ENCODE results near the gene GID8. TPM values are rescaled to one million over a fixed set of nuclear protein-coding genes. Genes with fewer than 3 reads are reported as not detected.

The GID8 gene
- total RNA-seq, 1 donor from 2014 or later = 45.0 TPM

DNA sequence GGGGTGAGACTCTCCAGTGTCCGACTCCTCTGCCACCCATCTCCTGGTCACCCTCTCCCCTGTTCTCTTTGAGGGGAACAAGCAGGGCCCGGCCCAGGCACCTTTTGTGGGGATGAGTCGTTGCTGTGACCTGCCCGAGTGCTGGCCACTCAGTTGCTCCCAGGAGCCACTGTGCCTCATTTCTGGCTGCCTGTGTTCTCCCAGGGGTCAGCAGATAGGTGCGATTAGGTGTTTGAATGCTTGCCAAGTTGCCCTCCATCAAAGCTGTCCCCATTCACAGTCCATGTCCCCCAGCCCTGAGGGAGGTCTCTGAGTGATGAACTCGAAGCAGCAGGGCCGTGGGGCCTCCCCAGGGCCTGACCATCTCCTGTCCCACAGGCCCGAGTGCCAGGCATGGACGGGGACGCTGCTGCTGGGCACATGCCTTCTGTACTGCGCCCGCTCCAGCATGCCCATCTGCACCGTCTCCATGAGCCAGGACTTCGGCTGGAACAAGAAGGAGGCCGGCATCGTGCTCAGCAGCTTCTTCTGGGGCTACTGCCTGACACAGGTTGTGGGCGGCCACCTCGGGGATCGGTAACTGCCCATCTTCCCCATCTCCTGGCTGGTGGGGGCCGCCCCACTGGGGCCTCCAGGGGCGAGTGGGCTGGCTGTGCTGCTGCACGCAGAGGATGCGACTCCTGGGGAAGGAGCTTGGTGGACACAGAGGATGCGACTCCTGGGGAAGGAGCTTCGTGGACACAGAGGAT is 18.6 kb downstream of the GID8 start:
- DNase-seq (ENCODE audit: low spot score) = no peak
- Mint-ChIP-seq H3K4me1 (ENCODE audit: unreplicated experiment) (peaks cover 10% of the 10 kb centered on the region), H3K27me3 (ENCODE audit: unreplicated experiment) (peaks cover 7% of the 10 kb centered on the region), H3K36me3 (ENCODE audit: low read depth, unreplicated experiment) (no peaks in the 10 kb centered on the region), H3K4me3 (ENCODE audit: unreplicated experiment) (no peak overlapping the region), H3K27ac (ENCODE audit: unreplicated experiment) (no peak overlapping the region), H3K9me3 (ENCODE audit: unreplicated experiment) (no peaks in the 10 kb centered on the region)
- TF ChIP-seq CTCF (IDR thresholded peaks at IDR 0.05; ENCODE audit: unreplicated experiment) = no peak

DNA sequence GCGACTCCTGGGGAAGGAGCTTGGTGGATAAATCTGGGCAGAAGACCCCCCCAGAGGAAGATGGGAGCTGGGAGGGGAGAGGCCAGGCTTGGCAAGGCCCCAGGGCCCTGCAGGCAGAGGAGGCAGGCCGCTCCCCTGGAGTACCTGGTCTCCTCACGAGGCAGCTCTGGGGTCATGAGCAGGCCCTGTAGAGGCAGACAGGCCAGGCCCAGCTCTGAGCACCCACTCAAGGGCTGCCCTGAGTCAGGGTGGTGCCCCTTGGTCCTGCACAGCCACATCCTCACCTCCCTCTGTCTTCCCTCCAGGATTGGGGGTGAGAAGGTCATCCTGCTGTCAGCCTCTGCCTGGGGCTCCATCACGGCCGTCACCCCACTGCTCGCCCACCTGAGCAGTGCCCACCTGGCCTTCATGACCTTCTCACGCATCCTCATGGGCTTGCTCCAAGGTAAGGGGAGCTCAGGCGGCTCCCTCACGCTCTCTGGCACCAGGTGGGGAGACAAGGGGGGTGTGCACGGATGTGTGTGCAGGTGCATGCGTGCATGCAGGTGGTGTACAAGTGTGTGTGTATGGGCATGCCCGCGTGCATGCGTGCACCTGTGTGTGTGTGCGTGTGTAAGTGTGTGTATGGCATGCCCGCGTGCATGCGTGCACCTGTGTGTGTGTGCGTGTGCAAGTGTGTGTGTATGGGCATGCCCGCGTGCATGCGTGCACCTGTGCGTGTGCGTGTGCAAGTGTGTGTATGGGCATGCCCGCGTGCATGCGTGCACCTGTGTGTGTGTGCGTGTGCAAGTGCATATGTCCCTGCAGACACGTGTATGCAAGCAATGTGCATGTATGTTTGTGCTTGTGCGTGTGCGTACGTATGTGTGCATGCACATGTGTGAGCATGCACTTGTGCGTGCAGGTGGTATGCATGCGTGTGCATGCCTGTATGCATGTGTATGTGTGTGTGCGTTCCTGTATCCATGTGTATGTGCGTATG is 19.5 kb downstream of the GID8 start:
- TF ChIP-seq CTCF (IDR thresholded peaks at IDR 0.05; ENCODE audit: unreplicated experiment) = no peak
- H3K4me1 Mint-ChIP-seq (ENCODE audit: unreplicated experiment) = peaks cover 8% of the 10 kb centered on the region
- H3K27ac Mint-ChIP-seq (ENCODE audit: unreplicated experiment) = no peak overlapping the region
- no peak overlapping the region for H3K4me3 Mint-ChIP-seq (ENCODE audit: unreplicated experiment)
- H3K9me3 Mint-ChIP-seq (ENCODE audit: unreplicated experiment) = no peaks in the 10 kb centered on the region
- DNase-seq (ENCODE audit: low spot score) = no peak
- H3K27me3 Mint-ChIP-seq (ENCODE audit: unreplicated experiment) = peaks cover 7% of the 10 kb centered on the region
- no peaks in the 10 kb centered on the region for H3K36me3 Mint-ChIP-seq (ENCODE audit: low read depth, unreplicated experiment)

DNA sequence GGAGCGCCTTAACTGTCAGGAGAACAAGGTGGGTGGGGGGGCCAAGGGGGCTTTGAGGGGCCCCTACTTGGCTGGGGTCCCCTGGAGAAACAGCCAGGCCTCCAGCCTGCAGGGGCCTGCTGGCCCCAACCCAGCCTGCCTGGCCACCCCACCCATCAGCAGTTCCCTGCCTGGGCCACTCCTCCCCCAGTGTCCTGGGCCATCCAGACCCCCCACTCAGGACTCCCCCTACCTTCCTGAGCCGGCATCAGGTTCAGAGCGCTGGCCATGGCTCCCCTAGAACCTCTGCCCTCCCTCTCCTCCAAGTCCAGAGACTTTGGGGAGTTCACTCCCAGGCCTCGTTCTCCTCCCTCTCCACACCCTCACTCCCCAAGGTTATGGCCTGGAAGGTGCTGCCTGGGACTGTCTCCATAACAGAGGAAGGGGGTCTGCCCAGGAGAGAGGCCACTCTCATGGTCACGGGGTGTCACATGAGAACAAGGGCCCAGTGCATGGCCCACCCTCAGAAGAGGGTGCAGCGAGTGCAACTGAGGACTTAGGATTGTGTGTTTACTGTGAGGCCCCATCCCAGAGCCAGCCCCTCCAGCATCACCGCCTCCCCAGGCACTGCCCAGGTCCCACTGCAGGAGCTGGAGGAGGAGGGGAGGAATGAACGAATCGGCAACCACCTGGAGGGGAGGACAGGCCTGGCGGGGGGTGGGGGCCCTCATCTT is 20.6 kb downstream of the GID8 start:
- H3K27ac Mint-ChIP-seq (ENCODE audit: unreplicated experiment) = no peak overlapping the region
- no peaks in the 10 kb centered on the region for H3K36me3 Mint-ChIP-seq (ENCODE audit: low read depth, unreplicated experiment)
- H3K27me3 Mint-ChIP-seq (ENCODE audit: unreplicated experiment) = peaks cover 7% of the 10 kb centered on the region
- TF ChIP-seq CTCF (IDR thresholded peaks at IDR 0.05; ENCODE audit: unreplicated experiment) = no peak
- H3K9me3 Mint-ChIP-seq (ENCODE audit: unreplicated experiment) = no peaks in the 10 kb centered on the region
- no peak for DNase-seq (ENCODE audit: low spot score)
- H3K4me1 Mint-ChIP-seq (ENCODE audit: unreplicated experiment) = peaks cover 6% of the 10 kb centered on the region
- H3K4me3 Mint-ChIP-seq (ENCODE audit: unreplicated experiment) = no peak overlapping the region

- no peak overlapping the region for H3K4me3 Mint-ChIP-seq (ENCODE audit: unreplicated experiment)
- TF ChIP-seq CTCF (IDR thresholded peaks at IDR 0.05; ENCODE audit: unreplicated experiment) = no peak
These were observed 21.4 kb downstream of the GID8 start for GRCh38 chr20:62959101-62959971.

More at GRCh38 chr20:62959101-62959971, 21.4 kb downstream of the GID8 start:
- Mint-ChIP-seq H3K27me3 (ENCODE audit: unreplicated experiment) (peaks cover 7% of the 10 kb centered on the region), H3K4me1 (ENCODE audit: unreplicated experiment) (no peaks in the 10 kb centered on the region), H3K9me3 (ENCODE audit: unreplicated experiment) (no peaks in the 10 kb centered on the region), H3K27ac (ENCODE audit: unreplicated experiment) (no peak overlapping the region), H3K36me3 (ENCODE audit: low read depth, unreplicated experiment) (no peaks in the 10 kb centered on the region)
- DNase-seq (ENCODE audit: low spot score) = no peak
